GM18519 (cell line): ENCODE results near the gene LCP1.
"Not testable (repeated sequence)": the region's sequence is repeated elsewhere in the genome, so short reads cannot be mapped to it uniquely, and the experiment has no call there.

Experiments
- ATAC-seq: cut with Tn5 transposase; IDR thresholded peaks from one replicate; pipeline ENCODE4 v1.9.1; 2021; ENCODE audit warnings: mild to moderate bottlenecking, moderate library complexity; ENCODE audit not compliant: unreplicated experiment, low FRiP score

The LCP1 gene

GRCh38 chr13:46182491-46182877 is 507 bp upstream of the LCP1 start:
- no peak for ATAC-seq

DNA sequence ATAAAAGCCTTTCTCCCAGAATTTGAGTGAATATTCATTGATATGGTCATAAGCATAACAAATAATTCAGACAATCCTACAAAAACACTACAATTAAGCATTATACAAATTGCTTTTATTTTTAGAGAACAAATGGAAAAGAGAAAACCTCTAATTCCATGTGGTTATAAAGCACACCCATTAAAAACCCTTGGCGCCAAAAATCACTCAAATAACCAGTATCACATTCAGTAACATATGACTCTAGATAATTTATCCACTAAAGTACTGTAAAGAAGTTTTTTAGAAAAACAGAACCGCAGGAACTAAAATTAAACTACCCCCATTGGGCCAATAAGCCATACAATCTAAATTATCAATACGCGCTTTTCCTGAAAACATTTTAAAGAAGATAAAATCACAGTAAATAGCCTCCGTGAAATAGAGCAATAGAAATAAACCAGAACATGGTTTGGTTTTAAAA is 569 bp downstream of the LCP1 start:
- no peak for ATAC-seq

DNA sequence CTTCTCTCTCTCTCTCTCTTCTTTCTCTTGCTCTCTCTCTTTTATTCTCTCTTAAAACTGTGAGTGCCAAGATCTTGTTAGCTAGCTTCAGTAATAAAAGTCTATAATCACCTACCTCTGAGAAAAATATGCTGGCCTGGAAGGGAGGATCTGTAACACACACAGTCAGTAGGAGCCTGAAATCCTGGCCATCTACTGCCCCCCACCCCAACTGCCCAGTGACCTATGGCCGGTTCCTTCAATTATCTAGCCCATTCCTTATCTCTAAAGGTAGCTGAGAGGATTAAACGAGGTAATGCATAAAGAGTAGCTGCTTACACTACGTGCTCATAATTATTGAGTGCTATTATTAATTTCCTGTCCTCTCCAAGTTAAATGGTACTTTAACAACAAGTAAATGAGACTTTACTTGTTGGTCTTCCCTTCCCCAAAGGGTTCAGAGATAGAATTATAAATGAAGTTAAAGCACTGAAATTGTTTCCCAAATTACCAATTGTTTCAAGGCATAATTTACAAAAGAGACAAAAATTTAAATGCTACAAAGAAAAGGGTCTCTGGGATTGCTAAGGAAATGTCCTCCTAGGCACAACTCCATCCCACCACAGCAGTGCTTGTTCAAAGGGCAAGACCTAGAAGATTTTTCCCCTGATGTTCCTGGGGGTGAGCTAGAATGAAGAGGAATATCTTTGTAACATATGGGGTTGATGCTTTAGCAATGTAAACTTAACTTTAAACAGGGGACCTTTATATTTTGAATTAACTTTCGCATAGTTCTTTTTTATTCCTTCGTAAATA is 1.8 kb downstream of the LCP1 start:
- no peak for ATAC-seq

GRCh38 chr13:46179491-46179908 is 2.5 kb downstream of the LCP1 start:
- ATAC-seq, result no peak

DNA sequence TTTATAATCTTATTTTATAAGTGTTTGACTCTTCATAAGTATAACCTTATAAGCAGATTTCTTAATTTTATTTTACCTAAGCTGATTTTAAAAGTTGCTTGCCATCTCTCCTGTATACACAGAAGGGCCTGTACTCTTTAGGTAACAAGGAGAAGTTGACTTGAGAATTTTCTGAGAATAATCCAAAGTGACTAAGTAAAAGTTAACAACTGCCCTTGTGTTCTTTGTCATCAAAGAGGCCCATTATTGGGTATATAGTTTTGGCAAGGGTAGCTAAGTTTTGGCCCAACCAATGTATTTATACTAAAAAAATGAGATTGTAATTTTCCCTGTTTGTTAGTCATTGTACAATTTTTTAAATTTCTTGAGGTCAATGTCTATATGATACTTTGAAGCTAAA is 3.2 kb downstream of the LCP1 start:
- no peak for ATAC-seq

DNA sequence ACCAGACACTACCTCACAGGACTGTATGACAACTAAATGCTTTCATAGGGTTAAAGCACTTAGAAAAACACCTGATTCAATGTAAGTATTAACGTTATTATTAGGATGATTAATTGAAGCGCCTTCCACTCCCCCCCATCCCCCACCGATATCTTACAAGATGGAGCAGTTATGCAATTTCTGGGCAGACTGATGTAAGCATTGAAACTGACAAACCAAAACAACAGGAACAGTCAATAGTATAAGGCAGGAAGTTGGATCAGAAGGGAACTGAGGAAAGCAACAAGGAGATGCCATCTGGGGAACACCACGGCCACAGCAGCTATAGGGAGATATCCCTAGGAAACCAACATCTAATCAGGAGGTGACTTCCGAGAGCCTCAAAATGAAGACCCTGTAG is 3.8 kb downstream of the LCP1 start:
- no peak for ATAC-seq

DNA sequence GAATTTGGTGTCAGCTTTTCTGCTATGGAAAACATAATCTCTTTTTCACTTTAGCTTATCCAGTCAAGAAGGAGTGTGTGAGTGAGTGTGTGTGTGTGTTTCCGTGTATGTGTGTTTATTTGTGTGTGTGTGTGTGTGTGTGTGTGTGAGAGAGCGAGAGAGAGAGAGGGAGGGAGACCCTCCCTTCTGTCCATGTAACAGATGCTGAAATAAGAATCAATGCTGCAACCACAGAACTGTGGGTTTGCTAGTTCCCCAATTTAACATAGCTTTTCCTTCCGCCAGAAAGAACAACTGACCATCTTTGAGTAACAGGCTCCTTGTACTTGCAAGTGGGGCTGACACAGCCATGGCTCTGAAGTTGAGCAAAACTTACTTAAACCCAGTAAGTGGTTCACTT is 5.2 kb downstream of the LCP1 start:
- peak; percentile 37 for ATAC-seq

GRCh38 chr13:46173656-46174055 is 8.3 kb downstream of the LCP1 start:
- no peak for ATAC-seq

- no peak for ATAC-seq
Observed at GRCh38 chr13:46172531-46172991, 9.4 kb downstream of the LCP1 start.

DNA sequence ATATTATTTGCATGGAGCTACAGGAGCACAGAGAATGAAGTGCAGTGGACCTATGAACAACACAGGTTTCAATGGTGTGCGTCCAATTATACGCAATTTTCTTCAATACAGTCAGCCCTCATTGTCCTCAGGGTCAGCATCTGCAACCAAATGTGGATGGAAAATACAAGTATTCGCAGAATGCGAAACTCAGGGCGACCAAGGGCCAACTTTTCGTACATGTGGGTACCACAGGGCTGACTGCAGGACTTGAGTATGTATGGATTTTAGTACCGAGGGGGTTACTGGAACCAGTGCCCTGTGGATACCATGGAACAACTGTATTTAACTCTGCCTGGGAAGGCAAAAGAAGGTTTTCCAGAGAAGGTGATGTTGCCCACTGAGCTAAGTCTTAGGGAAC is 10.2 kb downstream of the LCP1 start:
- ATAC-seq, result no peak

GRCh38 chr13:46171217-46171616 is 10.8 kb downstream of the LCP1 start:
- no peak for ATAC-seq

DNA sequence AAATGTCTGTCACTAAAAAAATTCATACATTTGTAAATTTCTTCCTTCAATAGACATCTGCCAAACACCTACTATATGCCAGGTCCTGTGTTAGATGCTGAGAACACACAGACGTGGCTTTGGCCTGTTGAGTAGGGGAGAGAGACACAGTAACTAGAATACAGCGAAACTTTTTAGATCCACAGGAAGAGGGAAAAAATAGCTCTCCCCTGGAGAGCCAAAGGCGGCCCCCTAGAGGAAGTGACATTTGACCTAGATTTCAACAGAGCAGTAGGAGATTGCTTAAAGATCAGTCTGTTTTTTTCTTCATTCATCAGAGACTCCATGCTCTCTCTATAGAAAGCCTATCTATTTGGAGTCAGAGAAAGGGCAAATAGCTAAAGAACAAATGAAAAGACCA is 11.3 kb downstream of the LCP1 start:
- ATAC-seq, result no peak

DNA sequence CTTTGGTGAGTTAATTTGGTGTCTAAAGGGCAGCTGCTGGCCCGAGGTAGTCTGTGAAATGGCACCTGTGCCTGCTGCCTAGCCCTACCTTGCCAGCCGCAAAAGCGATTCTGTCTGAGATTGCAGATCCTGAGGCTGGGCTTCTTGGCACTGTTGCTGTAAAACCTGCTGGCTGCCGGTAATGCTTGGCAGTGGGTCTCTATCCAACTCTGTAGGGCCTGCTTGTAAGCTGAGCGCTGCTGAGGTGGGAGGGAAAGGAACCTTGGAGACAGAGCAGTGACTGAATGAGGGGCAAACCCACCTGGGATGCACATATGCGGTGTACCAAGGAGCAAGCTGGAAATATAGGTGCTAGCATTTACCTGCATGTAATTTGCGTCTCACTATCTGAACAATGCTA is 11.7 kb downstream of the LCP1 start:
- ATAC-seq, result no peak

- ATAC-seq, result no peak
Observed at GRCh38 chr13:46169758-46170157, 12.2 kb downstream of the LCP1 start.

- ATAC-seq, result no peak
Observed at GRCh38 chr13:46168783-46169182, 13.2 kb downstream of the LCP1 start.

DNA sequence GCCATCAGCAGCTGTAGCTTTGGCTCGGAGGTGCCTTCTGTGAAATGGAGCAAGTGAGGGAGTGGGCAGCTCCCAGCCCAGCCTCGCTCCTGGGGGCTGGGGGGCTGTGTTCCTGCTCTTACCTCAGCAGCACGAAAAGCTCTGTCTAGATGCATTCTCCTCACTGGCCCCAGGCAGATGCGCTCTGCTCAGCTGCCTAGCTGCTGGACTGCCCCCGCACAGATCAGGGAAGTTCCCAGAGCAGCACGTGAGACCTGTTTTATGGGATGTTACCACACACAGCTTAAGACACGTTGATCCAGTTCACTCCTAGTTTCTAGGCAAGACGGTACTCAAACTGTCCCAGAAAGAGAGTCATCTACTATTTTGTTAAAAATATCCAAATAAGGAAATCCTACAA is 13.6 kb downstream of the LCP1 start:
- no peak for ATAC-seq

DNA sequence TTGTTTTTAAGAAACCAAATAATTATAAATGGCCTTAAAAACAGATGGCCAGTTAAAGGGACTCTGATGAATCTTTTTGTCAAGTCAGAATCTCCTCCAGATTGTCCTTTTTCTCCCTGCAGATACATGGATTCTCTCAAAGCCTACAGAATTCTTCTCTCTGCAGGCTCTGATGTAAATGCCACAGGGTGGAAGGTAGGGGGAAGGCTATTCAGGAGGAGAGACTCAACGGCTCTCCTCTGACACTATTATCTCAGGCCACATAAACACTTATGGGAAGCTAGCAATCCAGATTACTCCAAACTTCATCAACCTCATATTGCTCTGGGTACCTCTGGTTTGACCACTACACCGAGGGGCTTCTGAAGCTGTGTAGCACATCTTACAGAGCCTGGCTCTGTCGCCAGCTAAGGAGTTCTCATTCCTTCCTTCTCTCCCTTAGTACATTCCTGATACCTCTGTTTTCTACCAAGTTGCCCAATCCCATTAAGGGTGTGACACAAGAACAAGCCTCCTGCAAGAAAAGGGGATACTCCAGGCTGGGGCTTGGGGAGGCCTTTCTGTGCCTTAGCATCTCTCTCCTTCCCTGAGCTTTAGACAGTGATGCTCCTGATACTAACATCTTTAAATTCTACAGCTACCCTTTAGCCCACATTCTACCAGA is 14.9 kb downstream of the LCP1 start:
- ATAC-seq, result no peak

DNA sequence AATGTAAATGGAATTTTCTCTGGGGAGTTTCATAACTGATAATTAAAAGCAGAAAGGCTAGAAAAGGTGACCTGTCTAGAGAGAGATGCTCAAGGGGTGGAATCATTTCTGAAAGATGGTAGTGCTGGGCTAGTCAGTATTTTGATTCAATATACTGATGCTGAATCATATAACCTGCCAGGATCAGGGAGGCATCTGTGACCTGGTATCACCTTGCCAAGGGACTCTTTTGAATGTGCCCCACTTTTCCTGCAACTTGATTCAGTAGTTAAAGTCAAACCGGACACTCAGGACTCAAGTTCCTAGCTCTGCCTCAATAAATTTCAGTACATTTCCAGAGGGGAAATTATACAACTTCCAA is 15.8 kb downstream of the LCP1 start:
- no peak for ATAC-seq

GRCh38 chr13:46165485-46166223 is 16.3 kb downstream of the LCP1 start:
- ATAC-seq, result peak; percentile 43

DNA sequence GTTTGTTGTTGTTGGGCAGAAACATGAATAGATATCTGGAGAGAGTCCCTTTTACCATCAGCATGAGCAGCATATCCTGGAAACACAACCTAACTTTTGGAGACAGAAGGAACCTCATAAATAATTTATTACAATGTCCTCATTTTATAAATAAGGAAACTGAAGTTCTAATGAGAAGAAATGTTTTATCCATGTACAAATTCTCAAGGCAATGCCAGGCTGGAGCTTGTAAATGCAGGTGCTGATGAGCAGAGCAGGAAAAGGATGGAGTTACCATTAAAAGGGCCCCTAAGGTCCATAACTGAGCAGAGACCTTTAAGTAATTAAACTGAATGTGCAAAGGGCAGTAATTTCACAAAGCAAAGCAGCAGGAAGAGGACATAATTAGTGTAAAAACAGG is 17.3 kb downstream of the LCP1 start:
- no peak for ATAC-seq

DNA sequence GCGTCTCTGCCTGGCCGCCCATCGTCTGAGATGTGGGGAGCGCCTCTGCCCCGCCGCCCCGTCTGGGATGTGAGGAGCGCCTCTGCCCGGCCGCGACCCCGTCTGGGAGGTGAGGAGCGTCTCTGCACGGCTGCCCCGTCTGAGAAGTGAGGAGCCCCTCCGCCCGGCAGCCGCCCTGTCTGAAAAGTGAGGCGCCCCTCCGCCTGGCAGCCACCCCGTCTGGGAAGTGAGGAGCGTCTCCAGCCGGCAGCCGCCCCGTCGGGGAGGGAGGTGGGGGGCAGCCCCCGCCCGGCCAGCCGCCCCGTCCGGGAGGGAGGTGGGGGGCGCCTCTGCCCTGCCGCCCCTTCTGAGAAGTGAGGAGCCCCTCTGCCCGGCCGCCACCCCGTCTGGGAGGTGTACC is 19.2 kb downstream of the LCP1 start:
- ATAC-seq, result not testable (repeated sequence)
